HG03060 (cell line): ENCODE data around the gene GFRA4.

Experiments used
- ATAC-seq: cut with Tn5 transposase; IDR thresholded peaks from one replicate; pipeline ENCODE4 v1.9.1; 2021; ENCODE audit warnings: low read depth, moderate number of reproducible peaks; ENCODE audit not compliant: unreplicated experiment

The GFRA4 gene

GRCh38 chr20:3696200-3696599 is 33.0 kb upstream of the GFRA4 start:
- ATAC-seq = no peak

- ATAC-seq = no peak
These were observed 31.7 kb upstream of the GFRA4 start for GRCh38 chr20:3694864-3695263.

DNA sequence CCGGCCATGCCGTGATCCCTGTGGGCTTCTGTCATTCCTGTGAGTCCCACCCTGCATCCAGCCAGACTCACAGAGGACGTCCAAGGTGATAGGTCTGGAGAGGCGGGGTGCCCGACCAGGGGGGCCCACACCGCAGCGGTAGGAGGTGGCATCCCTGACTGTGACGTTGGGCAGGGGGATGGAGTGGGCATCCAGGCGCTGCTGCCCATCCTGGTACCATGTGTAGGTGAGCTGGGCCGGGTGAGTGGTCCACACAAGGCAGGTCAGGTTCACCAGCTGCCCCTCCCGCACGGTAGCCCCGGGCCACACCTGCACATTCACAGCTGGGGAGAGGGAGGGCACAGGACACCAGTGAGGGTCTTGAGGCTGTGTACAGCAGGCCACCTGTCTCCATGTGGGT is 30.2 kb upstream of the GFRA4 start:
- ATAC-seq = no peak

- no peak for ATAC-seq
These were observed 29.6 kb upstream of the GFRA4 start for GRCh38 chr20:3692706-3693294.

GRCh38 chr20:3691897-3692296 is 28.7 kb upstream of the GFRA4 start:
- ATAC-seq = no peak

GRCh38 chr20:3691306-3691705 is 28.1 kb upstream of the GFRA4 start:
- no peak for ATAC-seq

DNA sequence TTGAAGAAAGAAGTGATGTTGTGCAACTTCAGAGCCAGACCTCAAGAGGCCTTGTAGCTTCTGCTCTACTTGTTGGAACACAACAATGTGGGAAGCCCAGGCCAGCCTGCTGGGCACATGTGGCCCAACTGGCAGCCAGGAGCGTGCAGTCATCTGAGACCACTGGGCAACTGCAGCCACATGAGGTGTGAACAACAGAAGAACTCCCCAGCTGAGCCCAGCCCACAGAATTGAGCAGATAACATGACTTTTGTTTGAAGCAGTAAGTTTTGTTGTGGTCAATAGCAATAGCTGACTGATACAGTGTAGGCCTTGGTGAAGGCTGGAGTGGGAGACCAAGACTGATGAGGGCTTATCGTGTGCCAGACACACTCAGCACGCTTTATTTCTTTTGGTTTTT is 27.2 kb upstream of the GFRA4 start:
- ATAC-seq = no peak

GRCh38 chr20:3689978-3690377 is 26.8 kb upstream of the GFRA4 start:
- ATAC-seq = no peak

DNA sequence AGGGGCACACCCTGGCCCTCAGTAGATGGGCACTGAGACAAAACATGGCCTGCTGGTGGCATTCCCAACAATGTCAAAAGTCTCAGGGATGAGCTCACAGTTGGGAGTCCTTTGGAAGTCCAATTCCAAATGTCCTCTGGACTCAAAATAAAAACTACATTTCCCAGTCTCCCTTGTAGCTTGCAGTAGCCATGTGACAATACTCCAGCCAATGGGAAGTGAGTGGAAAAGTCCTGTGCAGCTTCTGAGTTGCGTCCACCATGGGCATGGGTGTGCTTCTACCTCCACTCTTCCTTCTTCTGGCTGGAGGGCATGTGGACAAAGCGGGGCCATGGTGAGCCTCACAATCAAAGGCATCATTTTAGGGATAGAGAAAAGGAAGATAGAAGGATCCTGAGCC is 24.5 kb upstream of the GFRA4 start:
- no peak for ATAC-seq

- no peak for ATAC-seq
These were observed 23.7 kb upstream of the GFRA4 start for GRCh38 chr20:3686867-3687321.

DNA sequence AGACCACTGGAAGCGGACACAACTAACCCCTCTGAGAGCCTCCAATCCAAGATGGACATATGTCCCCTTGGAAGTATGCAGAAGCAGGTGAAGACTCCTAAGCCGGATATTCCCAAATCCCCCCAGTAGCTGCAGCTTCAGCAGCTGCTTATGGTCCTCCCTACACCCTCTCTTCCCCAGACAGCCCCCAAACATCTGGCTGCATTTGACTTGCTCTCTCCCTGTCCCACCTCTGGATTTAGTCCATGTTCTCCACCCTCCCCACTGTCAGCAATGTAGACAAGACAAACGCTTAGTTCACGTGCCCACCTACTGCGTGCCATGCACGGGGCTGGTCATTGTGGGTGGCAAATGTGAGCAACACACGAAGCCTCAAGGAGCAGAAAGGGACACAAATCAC is 23.2 kb upstream of the GFRA4 start:
- no peak for ATAC-seq

DNA sequence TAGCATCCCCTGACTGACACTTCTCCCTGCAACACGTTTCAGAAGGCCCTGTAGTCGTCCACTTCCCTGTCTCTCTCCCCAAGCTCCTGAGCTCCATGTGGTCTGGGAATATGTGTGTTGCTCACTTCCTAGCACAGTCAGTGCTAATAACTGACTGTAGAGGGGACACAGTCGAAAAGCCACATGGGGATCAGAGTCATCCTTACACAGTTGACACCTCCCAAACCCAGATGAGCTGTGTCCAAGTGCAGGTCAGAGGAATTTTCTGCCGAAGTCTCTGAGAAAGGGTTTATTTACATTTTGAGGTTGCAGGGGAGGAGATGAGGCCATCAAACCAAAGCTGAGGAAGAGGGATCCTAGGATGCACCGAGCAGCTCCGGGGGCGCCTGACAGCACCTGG is 22.1 kb upstream of the GFRA4 start:
- no peak for ATAC-seq

GRCh38 chr20:3681931-3682781 is 19.0 kb upstream of the GFRA4 start, which contains the start of gene ADAM33:
ADAM33 (minus strand) TSS chr20:3682010; CDS start chr20:3682004, 6 bp downstream.
- no peak for ATAC-seq

DNA sequence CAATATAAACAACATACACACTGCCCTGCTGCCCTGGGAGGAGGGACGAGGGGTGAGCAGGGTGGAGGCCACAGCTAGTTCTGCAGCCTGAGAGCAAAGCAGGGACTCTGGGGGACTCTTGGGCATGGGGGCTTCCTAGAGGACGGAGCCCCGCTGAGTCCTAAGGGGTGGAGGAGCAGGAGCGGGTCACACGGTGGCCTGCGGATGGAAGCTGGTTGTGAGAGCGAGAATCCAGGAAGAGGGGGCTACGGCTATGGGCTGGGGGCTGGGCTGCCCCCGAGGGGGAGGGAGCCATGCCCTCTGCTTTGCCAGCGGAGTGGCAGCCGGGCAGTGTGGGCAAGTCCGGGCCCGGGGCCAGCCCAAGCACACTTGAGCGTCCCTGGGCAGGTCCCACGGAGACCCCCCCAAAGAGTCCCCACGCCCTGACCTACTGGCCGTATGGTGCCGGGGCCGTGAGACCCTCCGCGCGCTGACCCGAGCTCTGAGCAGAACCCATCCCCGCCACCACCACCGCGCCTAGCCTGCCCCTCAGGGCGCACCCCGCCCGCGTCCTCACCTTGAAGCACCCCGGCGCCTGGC is 18.2 kb upstream of the GFRA4 start:
- ATAC-seq = no peak

- no peak for ATAC-seq
These were observed 17.6 kb upstream of the GFRA4 start for GRCh38 chr20:3680701-3681351.

DNA sequence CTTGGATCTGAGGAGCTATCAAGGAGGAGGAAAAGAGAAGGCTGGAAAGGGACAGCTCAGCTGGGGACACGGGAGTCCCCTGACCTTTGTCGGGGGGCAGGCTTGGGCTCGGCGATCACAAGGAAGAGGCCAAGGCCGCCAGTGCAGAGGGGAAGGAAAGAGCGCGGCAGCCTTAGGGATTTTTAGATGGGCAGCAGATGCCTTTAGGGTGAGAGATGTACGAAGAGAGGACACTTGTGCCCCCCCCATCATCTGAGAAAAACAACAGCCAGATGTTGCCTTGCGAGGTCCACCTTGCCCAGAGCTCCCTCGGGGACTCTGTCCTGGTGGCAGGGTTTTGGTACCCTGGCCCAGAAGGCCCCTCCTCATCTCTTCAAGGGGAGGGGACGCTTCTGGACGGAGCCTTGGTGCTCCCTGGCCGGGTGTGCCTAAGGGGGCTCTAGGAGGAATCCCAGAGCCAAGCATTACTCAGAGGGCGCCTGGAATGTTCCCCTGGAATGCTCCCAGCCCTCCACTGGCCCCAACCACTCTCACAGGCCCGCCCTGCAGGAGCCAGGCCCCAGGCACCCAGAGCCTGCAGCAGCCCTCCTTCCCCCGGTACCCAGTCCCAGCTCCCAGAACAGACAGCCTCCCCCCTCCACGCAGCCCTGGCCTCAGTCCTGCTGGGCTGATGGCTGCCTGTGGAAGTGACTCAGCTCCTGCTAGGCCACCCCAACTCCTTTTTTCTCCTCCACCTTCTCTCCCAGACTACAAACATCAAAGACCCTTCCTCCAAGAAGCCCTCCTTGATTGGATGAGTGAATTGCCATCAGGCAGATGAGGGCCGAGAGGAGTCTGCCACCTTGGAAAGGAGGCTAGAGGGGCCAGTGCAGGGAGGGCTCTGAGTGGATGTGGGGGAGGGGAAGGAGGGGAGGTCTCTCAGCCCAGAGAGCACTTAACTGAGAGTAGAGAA is 16.8 kb upstream of the GFRA4 start:
- ATAC-seq = no peak

GRCh38 chr20:3678856-3679720 is 15.9 kb upstream of the GFRA4 start:
- no peak for ATAC-seq

DNA sequence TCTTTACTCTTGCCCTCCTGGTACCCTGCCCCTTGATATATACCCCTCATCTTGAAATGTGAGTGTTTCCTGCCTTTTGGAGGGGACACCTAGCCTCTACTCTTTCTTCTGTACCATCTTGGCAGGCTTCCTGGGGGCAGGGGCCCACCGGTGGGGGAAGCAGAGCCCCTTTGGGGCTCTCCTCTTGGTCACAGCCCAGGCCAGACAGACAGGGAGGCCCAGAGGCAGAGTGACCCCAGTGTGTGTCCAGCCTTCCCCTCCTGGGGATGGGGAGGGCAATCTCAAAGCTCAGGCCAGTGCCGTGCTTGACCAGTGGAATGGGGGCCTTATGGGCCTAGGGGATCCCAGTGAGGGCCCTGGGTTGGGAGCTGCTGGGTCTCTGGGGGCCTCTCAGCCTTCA is 15.0 kb upstream of the GFRA4 start:
- no peak for ATAC-seq

- no peak for ATAC-seq
These were observed 14.5 kb upstream of the GFRA4 start for GRCh38 chr20:3677733-3678132.
